Measurements from ENCODE around the gene CDK11B.

DNA sequence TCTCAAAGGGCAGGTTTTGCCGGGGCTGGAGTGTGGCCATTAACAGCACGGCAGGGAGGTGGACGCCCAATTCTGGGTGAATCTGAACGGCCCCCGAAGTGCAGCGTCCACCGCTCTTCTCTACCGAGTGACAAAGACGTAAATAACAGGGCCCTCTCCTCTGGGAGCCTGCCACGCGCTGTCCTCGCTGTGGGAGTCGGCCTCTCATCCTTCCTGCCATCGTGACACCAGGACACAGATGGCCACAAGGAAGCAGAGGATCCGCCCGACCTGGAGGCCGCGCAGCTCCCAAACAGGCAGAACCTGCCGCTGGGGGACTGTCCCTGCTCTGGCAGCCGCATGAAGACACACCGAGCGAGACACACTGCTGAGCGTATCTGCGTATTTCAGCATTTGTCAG is 12.1 kb upstream of the CDK11B start:
- TF ChIP-seq, protein P1, sequence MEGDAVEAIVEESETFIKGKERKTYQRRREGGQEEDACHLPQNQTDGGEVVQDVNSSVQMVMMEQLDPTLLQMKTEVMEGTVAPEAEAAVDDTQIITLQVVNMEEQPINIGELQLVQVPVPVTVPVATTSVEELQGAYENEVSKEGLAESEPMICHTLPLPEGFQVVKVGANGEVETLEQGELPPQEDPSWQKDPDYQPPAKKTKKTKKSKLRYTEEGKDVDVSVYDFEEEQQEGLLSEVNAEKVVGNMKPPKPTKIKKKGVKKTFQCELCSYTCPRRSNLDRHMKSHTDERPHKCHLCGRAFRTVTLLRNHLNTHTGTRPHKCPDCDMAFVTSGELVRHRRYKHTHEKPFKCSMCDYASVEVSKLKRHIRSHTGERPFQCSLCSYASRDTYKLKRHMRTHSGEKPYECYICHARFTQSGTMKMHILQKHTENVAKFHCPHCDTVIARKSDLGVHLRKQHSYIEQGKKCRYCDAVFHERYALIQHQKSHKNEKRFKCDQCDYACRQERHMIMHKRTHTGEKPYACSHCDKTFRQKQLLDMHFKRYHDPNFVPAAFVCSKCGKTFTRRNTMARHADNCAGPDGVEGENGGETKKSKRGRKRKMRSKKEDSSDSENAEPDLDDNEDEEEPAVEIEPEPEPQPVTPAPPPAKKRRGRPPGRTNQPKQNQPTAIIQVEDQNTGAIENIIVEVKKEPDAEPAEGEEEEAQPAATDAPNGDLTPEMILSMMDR (IDR thresholded peaks at IDR 0.05; ENCODE audit: low read depth, low read length) = no peak
- no peak for TF ChIP-seq EZH2phosphoT487 (IDR thresholded peaks at IDR 0.05; ENCODE audit: low read depth)
